ENCODE results near the gene WNT9B. TPM values are rescaled to one million over a fixed set of nuclear protein-coding genes. Genes with fewer than 3 reads are reported as not detected.

Gene WNT9B
- total RNA-seq, 1 donor from 2014 or later = 0.13 TPM

- DNase-seq (no peak), ATAC-seq (ENCODE audit: poor library complexity) (no peak)
- intact Hi-C loops (cut with DNase I) = loop anchor here (10.0 kb wide), 1 partner anchor 147 kb away; no protein-coding TSS in a partner anchor
These were observed 3.9 kb upstream of the WNT9B start for GRCh38 chr17:46847204-46848191.

DNA sequence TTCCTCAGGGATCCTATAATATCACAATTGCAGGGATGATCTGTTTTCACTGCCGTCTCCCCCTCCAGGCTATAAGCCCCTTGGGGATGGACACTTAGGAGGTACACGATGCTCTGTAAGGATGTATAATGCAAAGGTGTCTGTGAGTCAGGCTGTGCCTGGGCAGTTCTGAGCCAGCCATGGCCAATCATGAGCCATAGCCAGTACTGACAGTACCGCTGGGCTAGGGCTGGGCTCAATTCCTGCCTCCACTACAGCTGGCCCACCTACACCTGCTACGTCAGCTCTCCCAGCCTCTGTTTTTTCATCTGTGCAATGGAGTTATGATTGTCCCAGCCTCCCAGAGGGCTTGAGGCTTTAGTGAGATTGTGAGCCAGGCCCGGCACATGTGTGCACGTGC lies 2.8 kb upstream of the WNT9B start:
- intact Hi-C loops (cut with DNase I) = loop anchor here (10.0 kb wide), 1 partner anchor 146 kb away; no protein-coding TSS in a partner anchor
- DNase-seq = no peak
- ATAC-seq (ENCODE audit: poor library complexity) = no peak

DNA sequence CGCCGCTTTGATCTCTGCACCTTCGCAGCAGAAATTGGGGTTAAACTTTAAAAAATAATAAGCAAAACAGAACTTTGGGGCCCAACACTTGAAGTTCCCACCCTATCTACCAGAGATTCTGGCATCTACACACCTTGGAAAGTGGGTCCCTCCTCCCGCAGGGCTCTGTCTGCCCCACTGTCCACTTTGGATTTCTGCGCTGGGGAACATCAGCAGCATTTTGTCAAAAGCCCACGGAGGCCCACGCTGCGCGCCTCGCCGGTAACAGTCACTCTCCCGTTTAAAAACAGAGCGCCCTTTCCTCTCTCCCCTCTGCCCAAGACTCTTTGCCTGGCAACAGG lies 725 bp upstream of the WNT9B start:
- ATAC-seq (ENCODE audit: poor library complexity) (no peak), DNase-seq (no peak)
- intact Hi-C loops (cut with DNase I) = no loop called here

DNA sequence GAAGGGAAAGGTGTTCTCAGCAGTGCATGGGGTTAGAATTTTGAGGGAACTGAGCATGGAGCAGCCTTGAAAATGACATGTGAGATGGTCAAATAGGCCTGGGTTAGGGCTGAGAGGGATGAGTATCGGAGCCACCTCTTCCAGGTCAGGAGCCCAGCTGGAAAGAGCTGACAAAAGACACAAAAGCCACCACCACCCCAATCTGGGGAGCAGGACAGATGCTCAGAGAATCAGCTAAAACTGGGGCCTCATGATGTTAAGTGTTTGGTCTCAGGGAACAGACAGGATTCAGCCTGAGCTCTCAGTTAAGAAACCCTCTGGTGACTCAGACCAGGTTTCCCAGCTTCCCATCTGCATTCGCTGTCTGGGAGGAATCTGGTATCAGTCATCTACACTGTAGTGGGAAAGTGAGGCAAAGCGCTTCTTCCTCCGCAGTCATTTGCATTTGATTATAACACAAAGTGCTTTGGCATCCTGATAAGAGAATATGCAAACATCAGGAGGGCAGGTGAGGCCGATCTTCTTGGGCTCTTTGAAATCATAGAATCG lies 2.6 kb downstream of the WNT9B start:
- DNase-seq = no peak
- intact Hi-C loops (cut with DNase I) = no loop called here
- ATAC-seq (ENCODE audit: poor library complexity) = no peak

DNA sequence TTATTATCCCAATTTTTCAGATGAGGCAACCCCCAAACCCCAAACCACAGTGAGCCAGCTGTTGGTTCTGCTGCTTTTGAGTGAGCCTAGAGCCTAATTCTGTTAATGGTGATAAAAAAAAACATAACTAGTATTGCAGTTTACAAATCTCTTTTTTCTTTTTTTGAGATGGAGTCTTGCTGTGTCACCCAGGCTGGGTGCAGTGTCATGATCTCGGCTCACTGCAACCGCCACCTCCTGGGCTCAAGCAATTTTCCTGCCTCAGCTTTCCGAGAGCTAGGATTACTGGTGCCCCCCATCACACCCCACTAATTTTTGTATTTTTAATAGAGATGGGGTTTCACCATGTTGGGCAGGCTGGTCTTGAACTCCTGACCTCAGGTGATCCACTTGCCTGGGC lies 3.1 kb downstream of the WNT9B start:
- DNase-seq (no peak), ATAC-seq (ENCODE audit: poor library complexity) (no peak)
- intact Hi-C loops (cut with DNase I) = no loop called here

DNA sequence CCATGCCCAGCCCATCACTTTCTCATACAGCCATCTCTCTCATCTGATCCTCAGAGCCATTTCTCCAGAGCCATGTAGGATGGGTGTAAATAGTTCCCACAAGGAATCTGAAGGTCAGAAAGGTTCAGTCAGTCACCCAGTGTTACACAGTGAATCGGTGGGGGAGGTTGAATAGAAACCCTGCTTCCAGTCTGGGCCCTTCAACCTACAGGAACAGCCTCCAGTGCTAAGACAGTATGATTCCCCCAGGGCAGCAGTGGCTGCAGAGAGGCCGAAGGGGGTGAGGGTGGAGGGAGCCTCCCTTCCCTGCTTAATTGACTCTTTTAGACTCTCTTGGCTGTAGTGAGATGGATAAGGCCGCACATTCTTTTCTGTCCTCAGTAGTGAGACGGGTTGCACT lies 3.6 kb downstream of the WNT9B start:
- intact Hi-C loops (cut with DNase I) = no loop called here
- DNase-seq (no peak), ATAC-seq (ENCODE audit: poor library complexity) (no peak)

GRCh38 chr17:46857600-46857999 lies 6.2 kb downstream of the WNT9B start:
- intact Hi-C loops (cut with DNase I) = no loop called here
- ATAC-seq (ENCODE audit: poor library complexity) (no peak), DNase-seq (no peak)

- intact Hi-C loops (cut with DNase I) = no loop called here
- ATAC-seq (ENCODE audit: poor library complexity) (no peak), DNase-seq (no peak)
These were observed 8.6 kb downstream of the WNT9B start for GRCh38 chr17:46859996-46860395.

DNA sequence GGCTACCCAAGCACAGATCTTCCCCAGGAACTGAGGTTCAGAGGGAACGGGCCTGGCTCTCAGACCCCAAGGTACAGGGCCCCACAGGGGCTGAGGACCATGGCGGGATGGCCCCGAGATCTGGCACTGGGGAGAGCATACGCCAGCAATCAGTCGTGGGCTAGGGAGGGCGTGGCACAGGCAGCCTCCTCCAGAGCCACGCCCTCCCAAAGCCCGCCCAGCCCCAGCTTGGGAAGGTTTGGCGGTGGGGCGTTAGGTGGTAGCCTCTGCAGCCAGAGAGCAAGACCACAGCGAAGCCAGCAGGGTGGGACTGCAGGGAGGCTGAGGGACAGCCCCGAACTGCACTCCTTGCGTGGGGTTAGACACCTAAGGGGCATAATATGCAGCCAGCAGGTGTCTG lies 11.6 kb downstream of the WNT9B start:
- DNase-seq = no peak
- no peak for ATAC-seq (ENCODE audit: poor library complexity)
- intact Hi-C loops (cut with DNase I) = no loop called here

DNA sequence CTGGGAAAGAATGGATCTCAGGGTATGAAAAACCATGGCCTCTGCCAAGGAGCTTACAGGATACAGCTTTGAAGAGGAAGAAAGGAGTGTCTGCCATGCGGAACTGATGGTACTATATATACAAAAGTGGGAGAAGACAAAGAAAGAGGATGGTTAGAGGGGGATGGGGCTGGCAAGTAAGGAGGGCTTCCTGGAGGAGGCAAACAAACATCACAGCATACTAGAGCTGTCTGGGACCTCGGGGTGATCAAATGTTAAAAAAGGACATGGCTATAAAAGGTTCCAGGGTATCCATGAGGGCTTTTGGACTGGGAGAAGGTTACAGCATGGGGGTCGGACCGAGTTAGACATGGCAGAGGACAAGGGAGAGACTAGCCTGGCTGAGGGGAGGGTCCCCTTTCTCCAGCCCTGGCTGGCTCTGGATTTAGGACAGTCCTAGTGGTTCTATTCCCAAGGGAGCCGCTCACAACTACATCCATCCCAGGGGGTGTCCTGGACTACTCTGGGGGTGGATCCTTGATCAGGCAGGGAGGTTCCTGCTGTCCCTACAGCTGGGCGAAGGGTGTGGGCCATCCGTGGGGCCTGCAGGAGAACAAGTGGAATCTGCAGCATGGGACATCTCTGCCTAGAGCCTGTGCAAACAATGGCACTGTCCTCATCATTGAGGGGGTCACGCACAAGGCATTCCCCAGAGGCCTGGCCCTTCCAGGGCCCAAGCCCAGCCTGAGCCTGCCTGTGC lies 12.2 kb downstream of the WNT9B start:
- ATAC-seq (ENCODE audit: poor library complexity) = no peak
- intact Hi-C loops (cut with DNase I) = no loop called here

GRCh38 chr17:46865100-46865499 lies 13.7 kb downstream of the WNT9B start:
- DNase-seq = no peak
- no peak for ATAC-seq (ENCODE audit: poor library complexity)
- intact Hi-C loops (cut with DNase I) = no loop called here

More for the DNA sequence above, 12.2 kb downstream of the WNT9B start:
- DNase-seq = no peak

DNA sequence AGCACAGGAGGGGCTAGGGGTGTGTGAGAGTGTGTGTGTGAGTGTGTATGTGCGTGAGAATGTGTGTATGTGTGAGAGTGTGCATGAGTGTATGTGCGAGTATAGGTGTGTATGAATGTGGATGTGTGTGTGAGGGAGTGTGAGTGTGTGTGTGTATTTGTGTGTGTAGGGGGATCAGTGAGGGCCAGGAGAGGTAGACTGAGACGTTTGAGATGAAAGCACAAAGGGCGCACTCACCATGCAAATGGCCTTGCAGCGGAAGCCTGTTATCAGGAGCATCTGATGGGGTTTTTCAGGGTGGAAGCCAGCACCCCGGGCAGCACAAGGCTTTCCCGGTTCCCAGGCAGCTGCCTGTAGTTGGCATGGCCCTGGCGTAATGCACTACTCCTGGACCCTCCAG lies 14.9 kb downstream of the WNT9B start:
- intact Hi-C loops (cut with DNase I) = no loop called here
- no peak for DNase-seq
- ATAC-seq (ENCODE audit: poor library complexity) = no peak

DNA sequence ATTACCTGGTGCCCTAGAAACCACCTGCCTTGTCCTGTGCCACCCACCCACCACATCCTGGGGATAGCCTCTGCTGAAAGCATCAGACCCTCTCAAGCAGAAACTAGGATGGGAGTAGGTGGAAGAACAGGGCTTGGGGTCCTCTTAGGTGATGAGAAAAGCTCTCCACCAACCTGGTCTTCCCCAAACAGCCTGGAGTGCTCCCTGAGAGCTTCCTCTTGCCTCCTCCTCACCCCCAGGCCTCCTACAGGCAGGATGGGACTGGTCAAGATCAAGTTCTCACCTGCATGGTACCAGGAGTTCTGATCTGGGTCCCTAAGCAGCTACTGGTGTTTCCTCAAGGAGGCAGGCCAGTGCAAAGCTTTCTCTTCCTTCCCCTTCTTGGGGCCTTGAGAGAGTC lies 15.4 kb downstream of the WNT9B start:
- intact Hi-C loops (cut with DNase I) = no loop called here
- ATAC-seq (ENCODE audit: poor library complexity) = no peak
- peak; percentile 1 for DNase-seq

DNA sequence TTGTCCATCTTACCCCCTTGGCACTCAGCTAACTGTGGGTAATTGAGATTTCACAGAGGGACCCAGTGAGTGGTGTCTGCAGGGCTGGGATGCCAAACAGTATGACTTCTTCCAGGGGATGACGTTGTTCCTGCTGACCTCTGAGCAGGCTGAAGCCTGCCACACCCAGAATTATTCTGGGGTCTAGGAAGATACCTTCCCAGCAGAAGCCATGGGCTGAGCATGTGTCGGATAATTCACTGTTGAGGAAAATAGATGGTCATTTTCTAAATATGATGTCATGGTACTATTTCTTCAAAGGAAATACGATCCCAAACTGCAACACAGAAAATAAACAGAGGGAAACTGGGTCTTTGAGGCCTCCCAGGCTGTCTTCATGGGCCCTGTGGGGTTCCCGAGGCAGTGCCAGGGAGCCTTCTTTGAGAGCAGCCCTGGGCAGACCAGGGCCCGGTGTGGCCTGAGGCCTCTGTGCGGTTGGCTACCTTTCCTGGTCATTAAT lies 17.4 kb downstream of the WNT9B start:
- intact Hi-C loops (cut with DNase I) = no loop called here
- no peak for DNase-seq
- ATAC-seq (ENCODE audit: poor library complexity) = no peak

- DNase-seq = no peak
- intact Hi-C loops (cut with DNase I) = no loop called here
- no peak for ATAC-seq (ENCODE audit: poor library complexity)
These were observed 17.9 kb downstream of the WNT9B start for GRCh38 chr17:46869296-46869695.

DNA sequence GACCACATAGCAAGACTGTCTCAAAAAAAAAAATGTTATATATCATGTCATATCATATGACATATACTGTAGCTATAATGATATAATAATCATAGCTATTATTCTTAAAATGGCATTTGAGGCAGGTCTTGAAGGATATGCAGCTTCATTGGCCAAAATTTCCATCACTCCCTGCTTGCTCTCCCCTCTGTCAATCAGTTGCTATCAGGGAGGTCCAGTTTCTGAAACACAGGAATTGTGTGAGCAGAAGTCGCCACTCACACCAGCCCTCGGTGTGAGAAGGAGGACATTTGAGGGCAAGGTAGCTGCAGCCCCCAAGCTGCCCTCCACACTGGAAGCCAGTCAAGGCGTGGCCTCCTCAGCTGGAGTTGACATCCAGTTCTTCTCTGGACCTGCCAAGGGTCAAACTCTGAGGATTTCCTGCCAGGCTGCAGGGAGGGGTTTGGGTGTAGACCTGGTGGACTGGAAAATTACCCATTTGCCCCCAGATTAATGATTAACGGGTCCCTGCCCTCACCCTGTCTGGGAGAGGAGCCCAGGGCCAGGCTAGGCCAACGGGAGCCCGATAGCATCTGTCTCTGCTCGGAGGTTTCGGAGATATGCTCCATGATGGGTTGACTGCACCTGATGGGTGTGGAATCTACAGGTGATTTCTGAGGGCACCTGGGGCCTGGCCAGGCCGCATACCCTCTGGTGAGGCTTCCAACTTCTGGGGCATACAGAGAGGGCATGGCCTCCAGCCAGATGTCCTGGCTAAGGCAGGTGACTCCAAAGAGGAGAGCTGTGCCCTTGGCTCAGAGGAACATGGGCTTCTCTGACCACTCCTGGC lies 18.8 kb downstream of the WNT9B start:
- DNase-seq = no peak
- no peak for ATAC-seq (ENCODE audit: poor library complexity)
- intact Hi-C loops (cut with DNase I) = no loop called here

GRCh38 chr17:46872421-46872820 lies 21.0 kb downstream of the WNT9B start:
- intact Hi-C loops (cut with DNase I) = no loop called here
- ATAC-seq (ENCODE audit: poor library complexity) (no peak), DNase-seq (no peak)

- intact Hi-C loops (cut with DNase I) = no loop called here
These were observed 22.7 kb downstream of the WNT9B start for GRCh38 chr17:46873941-46874645.

More at GRCh38 chr17:46873941-46874645, 22.7 kb downstream of the WNT9B start:
- ATAC-seq (ENCODE audit: poor library complexity) = no peak
- DNase-seq = no peak
